Endothelial cell of umbilical vein (primary cell): ENCODE data around the gene CPA1. TPM values are rescaled to one million over a fixed set of nuclear protein-coding genes. Genes with fewer than 3 reads are reported as not detected.

Experiments
- BruUV-seq: library from RNA; stranded (reverse); fragments of 400-500 nt; replicated peaks from 2 replicates; lab custom pipeline; 2021; lab: Mats Ljungman, UMichigan
- CTCF ChIA-PET: fragments of 300-600, 350-600 bp; sonication (Branson Sonifier 250); formaldehyde crosslinking; loops from one replicate; lab custom pipeline; 2021; ENCODE audit warnings: antibody characterized with exemption, inconsistent platforms; lab: Charles Lee
- POLR2A ChIA-PET: fragments of 300-600, 350-600 bp; sonication (Branson Sonifier 250); formaldehyde crosslinking; loops from one replicate; lab custom pipeline; 2021; ENCODE audit warnings: antibody characterized with exemption, inconsistent platforms; lab: Charles Lee
- DNase-seq: peaks from one replicate; pipeline ENCODE4 v3.0.0-alpha.2; 2011; ENCODE audit warnings: low read depth, low spot score
- FAIRE-seq: peaks from 2 replicates; lab custom pipeline; 2011; peaks lifted over from hg19 to GRCh38; lab: Jason Lieb, UNC
- H2AFZ ChIP-seq: 2 replicates; pipeline ENCODE4 v1.6.0; 2012; ENCODE audit warnings: low read depth, low read length, control low read depth, inconsistent platforms
- H3K27ac ChIP-seq: 2 replicates; pipeline ENCODE4 v1.5.1; 2011; ENCODE audit warnings: low read depth, mild to moderate bottlenecking, control low read depth, low read length, moderate library complexity; ENCODE audit not compliant: insufficient read depth
- H3K27me3 ChIP-seq, 2 experiments: 2 replicates each; pipeline versions ENCODE4 v1.6.0 to v1.6.1; 2011; ENCODE audit warnings: low read length in 2 of 2, mixed read lengths in 1 of 2; ENCODE audit not compliant: control insufficient read depth in 2 of 2, insufficient read depth in 2 of 2
- H3K36me3 ChIP-seq, 2 experiments: 2 replicates in 1 of 2; 3 replicates in 1 of 2; pipeline ENCODE4 v1.5.1; 2011; ENCODE audit warnings: low read length in 2 of 2, mild to moderate bottlenecking in 1 of 2, moderate library complexity in 1 of 2; ENCODE audit not compliant: control insufficient read depth in 2 of 2, insufficient read depth in 2 of 2; ENCODE audit errors: extremely low read depth in 1 of 2
- H3K4me1 ChIP-seq: 3 replicates; pipeline ENCODE4 v1.5.1; 2011; ENCODE audit warnings: mild to moderate bottlenecking, low read length; ENCODE audit not compliant: control insufficient read depth, insufficient read depth; ENCODE audit errors: extremely low read depth
- H3K4me2 ChIP-seq: 2 replicates; pipeline ENCODE4 v1.6.1; 2011; ENCODE audit warnings: low read length, control low read depth, mixed read lengths; ENCODE audit not compliant: insufficient read depth
- H3K4me3 ChIP-seq, 3 experiments: fragments of 200-600 bp in 1 of 3; sonication (generic), shearing (Covaris generic) in 1 of 3; replicated peaks in 1 of 3; 2 replicates each; pipeline ENCODE4 v1.5.1; 2011 to 2016; ENCODE audit warnings: control low read depth in 3 of 3, low read length in 3 of 3, mild to moderate bottlenecking in 2 of 3, inconsistent platforms in 1 of 3, low read depth in 1 of 3, moderate library complexity in 1 of 3; ENCODE audit not compliant: insufficient read depth in 1 of 3
- H3K79me2 ChIP-seq: 2 replicates; pipeline ENCODE4 v1.6.0; 2012; ENCODE audit warnings: low read length, inconsistent platforms; ENCODE audit not compliant: control insufficient read depth, insufficient read depth
- H3K9ac ChIP-seq: replicated peaks from 2 replicates; pipeline ENCODE3; 2011; ENCODE audit warnings: low read length, control low read depth; ENCODE audit not compliant: insufficient read depth; ENCODE audit errors: extremely low read depth
- H3K9me1 ChIP-seq: replicated peaks from 3 replicates; pipeline ENCODE4 v1.6.0; 2011; ENCODE audit warnings: mild to moderate bottlenecking, low read length; ENCODE audit not compliant: control insufficient read depth, insufficient read depth; ENCODE audit errors: extremely low read depth
- H3K9me3 ChIP-seq: replicated peaks from 2 replicates; pipeline ENCODE4 v1.5.1; 2012; ENCODE audit warnings: low read length, inconsistent platforms; ENCODE audit not compliant: control insufficient read depth, insufficient read depth
- H4K20me1 ChIP-seq: replicated peaks from 2 replicates; pipeline ENCODE3; 2011; ENCODE audit warnings: mild to moderate bottlenecking, low read length; ENCODE audit not compliant: control insufficient read depth, insufficient read depth; ENCODE audit errors: extremely low read depth
- CTCF ChIP-seq, 2 donors: IDR thresholded peaks; 1 replicate in 1 of 2; 2 replicates in 1 of 2; pipeline ENCODE4 v1.5.1; 2011; ENCODE audit warnings: low read length in 2 of 2, mild to moderate bottlenecking in 2 of 2, moderate library complexity in 2 of 2, control low read depth in 1 of 2, inconsistent platforms in 1 of 2, low read depth in 1 of 2; ENCODE audit not compliant: insufficient read depth in 1 of 2; ENCODE audit errors: extremely low read depth in 1 of 2
- MYC ChIP-seq: IDR thresholded peaks from one replicate; pipeline ENCODE4 v1.6.1; 2011; ENCODE audit warnings: mild to moderate bottlenecking, low read depth, low read length
- dilution Hi-C: fragments of 300-500 bp; cut with MboI; formaldehyde crosslinking; loops from one replicate; pipeline ENCODE4 v1.15.0; 2019; ENCODE audit warnings: low sequenced_read_pairs; ENCODE audit not compliant: extremely low pct_ligation_motif_present
- intact Hi-C: fragments of 100-400 bp; cut with micrococcal nuclease; formaldehyde crosslinking; loops from one replicate; pipeline ENCODE4 v1.10.0; 2022
- polyA plus RNA-seq, 4 experiments: library from polyadenylated mRNA; depleted of rRNA in 3 of 4; stranded (reverse) in 3 of 4; unstranded in 1 of 4; fragments of >200 nt; gene quantifications; 2 replicates each; pipeline versions ENCODE4 v1.2.1 to v1.2.3, GENCODE V29; 2011 to 2012; ENCODE audit warnings: missing spikeins in 1 of 4
- total RNA-seq: library from RNA; stranded (reverse); gene quantifications from 2 replicates; pipeline ENCODE4 v1.2.3, GENCODE V29; 2021

Gene CPA1
- total and polyA plus RNA-seq, 2 donors (not counting 3 experiments of a cell fraction or from before 2014, with no cell fraction given) = not detected

GRCh38 chr7:130381468-130382312 is 1.4 kb downstream of the CPA1 start:
- no peaks in the 10 kb centered on the region for H4K20me1 ChIP-seq
- H3K9ac ChIP-seq = no peak overlapping the region
- FAIRE-seq (no peak), DNase-seq (no peak)
- no peak overlapping the region for H3K27ac ChIP-seq
- no peaks in the 10 kb centered on the region for H3K36me3 ChIP-seq
- CTCF ChIA-PET = interaction anchor here (1.1 to 1.2 kb wide), 2 partner anchors 21 to 24 kb away, joined by 3 to 4 read pairs; no protein-coding TSS in a partner anchor
- H3K27me3 ChIP-seq = no peaks in the 10 kb centered on the region
- no TSS peak for BruUV-seq
- H3K9me3 ChIP-seq = no peaks in the 10 kb centered on the region
- no peak for TF ChIP-seq MYC
- peak in 1 of 2 donors; percentile 22 for TF ChIP-seq CTCF (IDR thresholded peaks at IDR 0.05; ENCODE audit: extremely low read depth in 1 of 2, insufficient read depth in 1 of 2, low read depth in 1 of 2, low read length in 2 of 2)
- no peaks in the 10 kb centered on the region for H3K9me1 ChIP-seq
- dilution Hi-C loops (no loop called here), intact Hi-C loops (no loop called here)
- POLR2A ChIA-PET = no interaction called here
- no peaks in the 10 kb centered on the region for H3K79me2 ChIP-seq
- H3K4me1 ChIP-seq = no peaks in the 10 kb centered on the region
- no peak overlapping the region for H2AFZ ChIP-seq
- H3K4me3 ChIP-seq = no peak overlapping the region
- no peak overlapping the region for H3K4me2 ChIP-seq
